ENCODE data around the gene KLHL26. TPM values are rescaled to one million over a fixed set of nuclear protein-coding genes. Genes with fewer than 3 reads are reported as not detected.

The KLHL26 gene, protein sequence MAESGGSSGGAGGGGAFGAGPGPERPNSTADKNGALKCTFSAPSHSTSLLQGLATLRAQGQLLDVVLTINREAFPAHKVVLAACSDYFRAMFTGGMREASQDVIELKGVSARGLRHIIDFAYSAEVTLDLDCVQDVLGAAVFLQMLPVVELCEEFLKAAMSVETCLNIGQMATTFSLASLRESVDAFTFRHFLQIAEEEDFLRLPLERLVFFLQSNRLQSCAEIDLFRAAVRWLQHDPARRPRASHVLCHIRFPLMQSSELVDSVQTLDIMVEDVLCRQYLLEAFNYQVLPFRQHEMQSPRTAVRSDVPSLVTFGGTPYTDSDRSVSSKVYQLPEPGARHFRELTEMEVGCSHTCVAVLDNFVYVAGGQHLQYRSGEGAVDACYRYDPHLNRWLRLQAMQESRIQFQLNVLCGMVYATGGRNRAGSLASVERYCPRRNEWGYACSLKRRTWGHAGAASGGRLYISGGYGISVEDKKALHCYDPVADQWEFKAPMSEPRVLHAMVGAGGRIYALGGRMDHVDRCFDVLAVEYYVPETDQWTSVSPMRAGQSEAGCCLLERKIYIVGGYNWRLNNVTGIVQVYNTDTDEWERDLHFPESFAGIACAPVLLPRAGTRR
- total RNA-seq = 1 to 10 TPM; 3.4 to 4.7 TPM

GRCh38 chr19:18636969-18637629 lies at the start of gene KLHL26:
TSS of gene KLHL26 (plus strand) at chr19:18637028. CDS start at chr19:18637055, 27 bp downstream.

DNA sequence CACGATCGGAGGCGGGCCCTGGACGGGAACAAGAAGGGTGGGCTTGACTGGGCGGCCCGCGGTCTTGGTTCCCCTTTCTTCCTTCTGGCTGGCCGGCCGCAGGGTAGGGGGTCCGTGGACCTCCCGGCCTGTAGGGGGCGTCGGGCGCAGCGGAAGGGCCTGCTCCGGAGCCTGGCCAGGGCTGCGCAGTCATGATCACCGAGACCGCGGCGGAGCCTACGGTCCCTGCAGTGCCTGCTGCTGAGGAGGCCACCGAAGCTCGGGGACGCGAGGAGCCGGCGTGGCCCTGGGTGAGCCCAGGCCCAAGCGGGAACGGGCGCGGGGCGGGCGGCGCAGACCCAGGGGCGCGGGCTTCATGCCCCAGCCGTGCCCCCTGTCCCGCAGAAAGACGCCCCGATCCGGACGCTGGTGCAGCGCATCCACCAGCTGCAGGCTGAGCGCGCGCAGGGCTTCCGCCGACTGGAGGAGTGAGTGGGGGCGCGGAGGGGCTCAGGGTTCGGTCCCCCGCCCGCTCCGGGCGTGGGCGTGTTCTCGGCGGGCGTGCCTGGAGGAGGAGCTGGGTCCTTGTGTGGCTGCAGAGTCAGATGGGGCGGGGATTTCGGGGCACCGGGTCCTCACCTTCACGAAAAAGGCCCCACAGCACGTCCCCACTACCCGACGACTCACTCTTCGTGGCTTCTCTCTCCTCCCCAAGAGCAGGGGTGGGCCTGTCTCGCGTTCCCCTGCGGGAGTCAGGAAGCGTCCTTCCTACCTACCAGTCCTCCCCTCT lies 48.0 kb upstream of the KLHL26 start, which contains the start of gene REX1BD:
TSS of gene REX1BD (plus strand) at position 188 of the 769 bp plus-strand sequence. CDS start at position 192, 4 bp downstream.

DNA sequence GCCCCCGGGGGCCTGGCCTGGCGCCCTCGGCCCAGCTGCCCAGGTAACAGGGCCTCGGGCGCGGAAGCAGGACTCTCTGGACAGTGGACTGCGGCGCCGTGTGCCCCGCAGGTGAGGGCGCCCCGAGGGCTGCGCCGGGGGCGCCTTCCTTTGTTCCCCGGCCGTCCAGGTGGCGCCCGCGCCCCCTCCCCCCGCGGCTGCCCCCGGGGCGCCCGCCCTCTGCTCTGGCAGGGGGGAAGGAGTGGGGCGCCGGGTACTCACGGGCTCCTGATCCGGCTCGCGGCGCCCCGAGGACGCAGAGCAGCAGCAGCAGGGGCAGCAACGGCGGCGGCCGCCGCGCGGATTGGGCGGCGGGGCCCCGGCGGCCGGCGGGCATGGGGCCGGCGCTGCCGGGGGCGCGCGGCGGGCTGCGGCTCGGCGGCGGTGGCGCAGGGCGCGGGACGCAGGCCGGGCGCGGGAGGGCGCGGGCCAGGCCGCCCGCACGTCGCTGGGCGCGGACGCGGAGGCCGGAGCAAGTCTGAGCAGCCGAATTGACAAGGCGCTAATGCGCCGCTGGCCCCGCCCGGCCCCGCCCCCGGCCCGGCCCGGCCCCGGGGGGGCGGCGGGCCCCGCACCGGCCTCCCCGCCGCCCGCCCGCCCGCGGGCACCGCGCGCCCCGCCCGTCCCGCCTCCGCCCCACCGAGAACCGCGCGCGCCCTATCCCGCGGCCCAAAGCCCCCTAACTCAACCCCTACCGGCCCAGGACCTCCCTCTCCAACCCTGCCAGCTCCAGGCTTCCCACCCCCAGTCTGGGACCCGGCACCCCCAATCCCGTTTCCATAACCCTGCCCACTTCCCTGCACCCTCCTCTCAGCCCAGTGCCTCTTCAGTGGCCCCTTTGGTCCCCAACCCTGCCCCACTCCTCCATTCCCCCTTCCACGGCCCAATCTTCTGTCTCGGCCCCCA lies 30.3 kb upstream of the KLHL26 start, which contains the start of gene CRLF1:
TSS of gene CRLF1 (minus strand) at position 519 of the 945 bp plus-strand sequence. CDS start at position 376, 143 bp downstream.

GRCh38 chr19:18612772-18613588 lies 23.8 kb upstream of the KLHL26 start, which contains the start of gene TMEM59L:
TSS of gene TMEM59L (plus strand) at chr19:18612870. CDS start at chr19:18612959, 89 bp downstream.

GRCh38 chr19:18683109-18683957 lies 46.5 kb downstream of the KLHL26 start, which contains the start of gene CRTC1:
TSS of gene CRTC1 (plus strand) at chr19:18683680. CDS start at chr19:18683703, 23 bp downstream.

Small RNAs within 50 kb of the gene (small RNA-seq; reads per million reads assigned to genes)
- 0 reads per million in 2 donors for gene RN7SL155P

Other genes with a start within 250 kb of the KLHL26 start
- not detected for gene LRRC25, start 239.4 kb upstream of the KLHL26 start, total RNA-seq
- 10 to 100 TPM; 38.2 to 85.6 TPM for gene SSBP4, start 217.6 kb upstream of the KLHL26 start, total RNA-seq
- gene ISYNA1, start 198.9 kb upstream of the KLHL26 start, total RNA-seq = 10 to 100 TPM; 24.0 to 25.5 TPM
- gene ELL, start 115.0 kb upstream of the KLHL26 start, total RNA-seq = 10 to 100 TPM in 1 of 2 donors, 1 to 10 TPM in 1; 8.6 to 11.3 TPM
- gene FKBP8, start 93.5 kb upstream of the KLHL26 start, total RNA-seq = 100 to 1,000 TPM; 145 to 159 TPM
- gene KXD1, start 79.2 kb upstream of the KLHL26 start, total RNA-seq = 100 to 1,000 TPM; 138 to 139 TPM
- 100 to 1,000 TPM; 498 to 653 TPM for gene UBA52, start 65.2 kb upstream of the KLHL26 start, total RNA-seq
- 10 to 100 TPM; 67.9 to 68.5 TPM for gene REX1BD, start 48.2 kb upstream of the KLHL26 start, total RNA-seq
- under 1 TPM in 1 of 2 donors, not detected in 1; under 0.01 TPM for gene CRLF1, start 30.2 kb upstream of the KLHL26 start, total RNA-seq
- gene TMEM59L, start 24.2 kb upstream of the KLHL26 start, total RNA-seq = not detected
- 1 to 10 TPM; 2.3 to 4.8 TPM for gene CRTC1, start 46.7 kb downstream of the KLHL26 start, total RNA-seq
- gene COMP, start 154.3 kb downstream of the KLHL26 start, total RNA-seq = not detected
- gene UPF1, start 194.9 kb downstream of the KLHL26 start, total RNA-seq = 10 to 100 TPM; 29.6 to 66.6 TPM